ENCODE results near the gene TTC13. TPM values are rescaled to one million over a fixed set of nuclear protein-coding genes. Genes with fewer than 3 reads are reported as not detected.

Gene TTC13
- total and polyA plus RNA-seq, 2 of the 13 experiments (the other 11 are each of a cell fraction or from before 2014, with no cell fraction given): 5.8 to 15.9 TPM

DNA sequence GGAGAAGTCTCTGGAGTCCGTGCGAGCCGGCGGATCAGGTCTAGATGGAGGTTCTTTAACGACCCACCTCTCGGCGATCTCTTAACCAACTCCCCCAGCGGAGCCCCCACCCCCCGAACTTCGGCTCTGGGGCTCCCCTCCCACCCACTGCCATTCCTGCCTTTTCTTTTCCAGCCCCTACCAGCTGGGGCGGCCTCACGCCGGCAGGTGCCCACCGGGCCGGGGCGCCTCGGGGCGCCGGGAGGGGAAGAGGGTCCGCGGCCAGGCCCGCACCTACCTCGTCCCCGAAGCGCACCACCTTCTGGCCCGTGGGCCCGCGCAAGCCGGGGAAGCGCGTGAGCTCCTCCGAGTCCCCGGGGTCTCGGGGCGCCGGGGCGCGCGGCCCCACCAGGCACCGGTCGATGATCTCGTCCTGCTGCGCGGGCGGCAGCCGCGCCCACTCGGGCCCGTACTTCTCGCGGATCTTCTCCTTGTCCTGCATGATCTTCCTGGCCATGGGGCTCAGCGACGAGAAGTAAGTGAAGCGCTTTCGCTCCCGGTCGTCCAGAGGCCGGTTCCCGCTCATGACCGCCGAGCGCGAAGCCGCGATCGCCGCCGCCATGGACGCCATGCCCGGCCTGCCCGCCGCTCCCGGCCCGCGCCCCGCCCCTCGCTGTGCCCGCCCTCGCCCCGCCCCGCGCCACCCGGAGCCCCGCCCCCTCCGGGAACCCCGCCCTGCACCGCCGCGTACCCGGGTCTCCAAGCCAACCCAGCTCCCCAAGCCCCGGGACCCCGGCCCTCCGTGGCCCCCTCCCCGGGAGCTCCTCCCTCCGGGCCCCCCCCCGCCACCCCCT is 110.5 kb downstream of the TTC13 start, which contains the start of gene C1orf198 (continued):
- TF ChIP-seq, protein P1, sequence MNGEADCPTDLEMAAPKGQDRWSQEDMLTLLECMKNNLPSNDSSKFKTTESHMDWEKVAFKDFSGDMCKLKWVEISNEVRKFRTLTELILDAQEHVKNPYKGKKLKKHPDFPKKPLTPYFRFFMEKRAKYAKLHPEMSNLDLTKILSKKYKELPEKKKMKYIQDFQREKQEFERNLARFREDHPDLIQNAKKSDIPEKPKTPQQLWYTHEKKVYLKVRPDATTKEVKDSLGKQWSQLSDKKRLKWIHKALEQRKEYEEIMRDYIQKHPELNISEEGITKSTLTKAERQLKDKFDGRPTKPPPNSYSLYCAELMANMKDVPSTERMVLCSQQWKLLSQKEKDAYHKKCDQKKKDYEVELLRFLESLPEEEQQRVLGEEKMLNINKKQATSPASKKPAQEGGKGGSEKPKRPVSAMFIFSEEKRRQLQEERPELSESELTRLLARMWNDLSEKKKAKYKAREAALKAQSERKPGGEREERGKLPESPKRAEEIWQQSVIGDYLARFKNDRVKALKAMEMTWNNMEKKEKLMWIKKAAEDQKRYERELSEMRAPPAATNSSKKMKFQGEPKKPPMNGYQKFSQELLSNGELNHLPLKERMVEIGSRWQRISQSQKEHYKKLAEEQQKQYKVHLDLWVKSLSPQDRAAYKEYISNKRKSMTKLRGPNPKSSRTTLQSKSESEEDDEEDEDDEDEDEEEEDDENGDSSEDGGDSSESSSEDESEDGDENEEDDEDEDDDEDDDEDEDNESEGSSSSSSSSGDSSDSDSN (CRISPR knock-in tag; IDR thresholded peaks at IDR 0.05): peak; percentile 59; the same call in 1 of the 2 replicates
- TF ChIP-seq, protein P2, sequence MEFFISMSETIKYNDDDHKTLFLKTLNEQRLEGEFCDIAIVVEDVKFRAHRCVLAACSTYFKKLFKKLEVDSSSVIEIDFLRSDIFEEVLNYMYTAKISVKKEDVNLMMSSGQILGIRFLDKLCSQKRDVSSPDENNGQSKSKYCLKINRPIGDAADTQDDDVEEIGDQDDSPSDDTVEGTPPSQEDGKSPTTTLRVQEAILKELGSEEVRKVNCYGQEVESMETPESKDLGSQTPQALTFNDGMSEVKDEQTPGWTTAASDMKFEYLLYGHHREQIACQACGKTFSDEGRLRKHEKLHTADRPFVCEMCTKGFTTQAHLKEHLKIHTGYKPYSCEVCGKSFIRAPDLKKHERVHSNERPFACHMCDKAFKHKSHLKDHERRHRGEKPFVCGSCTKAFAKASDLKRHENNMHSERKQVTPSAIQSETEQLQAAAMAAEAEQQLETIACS (CRISPR knock-in tag; IDR thresholded peaks at IDR 0.05): peak; percentile 12; the same call in 1 of the 2 replicates
- TF ChIP-seq SUZ12 (IDR thresholded peaks at IDR 0.05; ENCODE audit: low read depth, low read length) (no peak), RBAK (CRISPR knock-in tag; IDR thresholded peaks at IDR 0.05) (no peak), STAG1 (CRISPR knock-in tag; IDR thresholded peaks at IDR 0.05) (0 out of 2 replicates have a peak, but pooled peaks have one; percentile 8)

DNA sequence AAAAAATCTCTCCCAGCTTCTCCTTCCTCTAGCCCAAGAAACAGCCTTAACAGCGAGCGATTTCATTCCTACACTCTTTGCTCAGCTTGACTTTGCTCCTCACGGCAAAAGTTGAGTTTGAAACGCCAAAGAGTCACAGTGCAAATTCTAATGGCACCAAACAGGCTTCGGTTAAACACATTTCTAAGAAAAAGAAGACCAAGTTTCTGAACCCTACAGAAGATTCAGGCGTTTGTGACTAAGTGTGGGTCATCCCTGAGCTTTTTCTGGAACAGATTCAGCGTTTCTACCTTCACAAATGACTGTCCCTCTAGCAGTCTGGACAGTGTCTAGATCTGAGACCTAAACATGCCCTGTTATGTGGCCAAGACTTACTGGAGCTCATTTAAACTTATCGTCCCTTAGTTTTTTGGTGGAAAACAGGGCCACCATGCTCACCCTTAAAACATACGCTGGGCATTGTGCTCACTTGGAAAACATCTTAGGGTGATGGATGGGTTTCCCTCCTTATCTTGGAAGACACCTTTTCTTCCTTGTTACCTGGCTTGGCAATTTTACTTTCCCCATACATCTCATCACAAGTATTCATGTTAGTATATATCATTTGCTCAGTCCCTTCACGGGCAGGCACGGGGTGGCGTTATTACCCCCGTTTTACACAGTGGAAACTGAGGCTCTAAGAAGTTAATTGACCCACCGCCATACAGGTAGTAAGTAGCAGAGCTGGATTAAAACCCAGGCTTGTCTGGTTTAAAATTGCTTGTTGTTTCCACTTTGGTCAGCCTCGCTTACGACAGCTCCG is 111.4 kb downstream of the TTC13 start:
- Histone ChIP-seq H4K20me1 (ENCODE audit: insufficient read depth, low read length) (no peaks in the 10 kb centered on the region), H3K79me2 (ENCODE audit: insufficient read depth, low read length) (peaks cover 17% of the 10 kb centered on the region), H3K36me3 (replicated peaks in 1 of 2; ENCODE audit: control insufficient read depth in 1 of 2, insufficient read depth in 2 of 2, low read length in 2 of 2) (no peaks in the 10 kb centered on the region; a peak in 3 of 5 replicates), H3K27ac (ENCODE audit: extremely low read length, insufficient read depth, low read length) (peak overlapping the region; percentile 64), H3K4me3 (replicated peaks in 1 of 3; ENCODE audit: insufficient read depth in 1 of 3, low read depth in 2 of 3, low read length in 3 of 3) (peak overlapping the region; percentile 87 to 93 (median 92)), H3K27me3 (ENCODE audit: control insufficient read depth in 1 of 2, insufficient read depth in 2 of 2, low read length in 2 of 2) (no peaks in the 10 kb centered on the region), H3K9me3 (ENCODE audit: low read length) (no peaks in the 10 kb centered on the region), H3K4me2 (ENCODE audit: low read depth, low read length) (peak overlapping the region; percentile 95), H2AFZ (ENCODE audit: low read length) (no peak overlapping the region), H3K4me1 (ENCODE audit: insufficient read depth, low read length) (peaks cover 66% of the 10 kb centered on the region), H3K9ac (ENCODE audit: insufficient read depth, low read depth, low read length) (peak overlapping the region; percentile 91)
- WGBS (ENCODE audit: low lambda C conversion rate): 9% methylated on average over 17 of the region's 17 CpGs
- no peak for DNase-seq (ENCODE audit: low spot score)
- in situ Hi-C loops (cut with HindIII; ENCODE audit: extremely low pct_ligation_motif_present, low pct_unique_long_range_greater_than_20kb) (no loop called here), intact Hi-C loops (cut with micrococcal nuclease; ENCODE audit: unreplicated experiment) (loop anchor here (2.0 kb wide), 1 partner anchor 111 kb away; the partner anchor contains the start of genes ARV1 and TTC13)
- ATAC-seq: 0 out of 3 replicates have a peak, but pooled peaks have one; percentile 8
- POLR2A ChIA-PET: interaction anchor here (1.0 to 1.6 kb wide), 5 partner anchors 12 to 225 kb away, joined by 3 to 8 read pairs (median 4); partner anchors contain the start of genes COG2 and TTC13
- BruUV-seq (replicated peaks): TSS peak; percentile 72
- TF ChIP-seq ZNF460 (CRISPR knock-in tag; IDR thresholded peaks at IDR 0.05; ENCODE audit: borderline replicate concordance): no peak
- TF ChIP-seq, protein P3, sequence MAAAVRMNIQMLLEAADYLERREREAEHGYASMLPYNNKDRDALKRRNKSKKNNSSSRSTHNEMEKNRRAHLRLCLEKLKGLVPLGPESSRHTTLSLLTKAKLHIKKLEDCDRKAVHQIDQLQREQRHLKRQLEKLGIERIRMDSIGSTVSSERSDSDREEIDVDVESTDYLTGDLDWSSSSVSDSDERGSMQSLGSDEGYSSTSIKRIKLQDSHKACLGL (CRISPR knock-in tag; IDR thresholded peaks at IDR 0.05): no peak
- no peak for TF ChIP-seq ZNF333 (CRISPR knock-in tag; IDR thresholded peaks at IDR 0.05; ENCODE audit: borderline replicate concordance)
- TF ChIP-seq ZKSCAN8 (CRISPR knock-in tag; IDR thresholded peaks at IDR 0.05; ENCODE audit: borderline replicate concordance): no peak
- TF ChIP-seq, protein P4, sequence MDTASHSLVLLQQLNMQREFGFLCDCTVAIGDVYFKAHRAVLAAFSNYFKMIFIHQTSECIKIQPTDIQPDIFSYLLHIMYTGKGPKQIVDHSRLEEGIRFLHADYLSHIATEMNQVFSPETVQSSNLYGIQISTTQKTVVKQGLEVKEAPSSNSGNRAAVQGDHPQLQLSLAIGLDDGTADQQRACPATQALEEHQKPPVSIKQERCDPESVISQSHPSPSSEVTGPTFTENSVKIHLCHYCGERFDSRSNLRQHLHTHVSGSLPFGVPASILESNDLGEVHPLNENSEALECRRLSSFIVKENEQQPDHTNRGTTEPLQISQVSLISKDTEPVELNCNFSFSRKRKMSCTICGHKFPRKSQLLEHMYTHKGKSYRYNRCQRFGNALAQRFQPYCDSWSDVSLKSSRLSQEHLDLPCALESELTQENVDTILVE (CRISPR knock-in tag; IDR thresholded peaks at IDR 0.05): 0 out of 2 replicates have a peak, but pooled peaks have one; percentile 15
- TF ChIP-seq, protein P5, sequence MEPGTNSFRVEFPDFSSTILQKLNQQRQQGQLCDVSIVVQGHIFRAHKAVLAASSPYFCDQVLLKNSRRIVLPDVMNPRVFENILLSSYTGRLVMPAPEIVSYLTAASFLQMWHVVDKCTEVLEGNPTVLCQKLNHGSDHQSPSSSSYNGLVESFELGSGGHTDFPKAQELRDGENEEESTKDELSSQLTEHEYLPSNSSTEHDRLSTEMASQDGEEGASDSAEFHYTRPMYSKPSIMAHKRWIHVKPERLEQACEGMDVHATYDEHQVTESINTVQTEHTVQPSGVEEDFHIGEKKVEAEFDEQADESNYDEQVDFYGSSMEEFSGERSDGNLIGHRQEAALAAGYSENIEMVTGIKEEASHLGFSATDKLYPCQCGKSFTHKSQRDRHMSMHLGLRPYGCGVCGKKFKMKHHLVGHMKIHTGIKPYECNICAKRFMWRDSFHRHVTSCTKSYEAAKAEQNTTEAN (CRISPR knock-in tag; conservative IDR thresholded peaks at IDR 0.05): no peak
- TF ChIP-seq SRSF1 (optimal IDR thresholded peaks at IDR 0.05; ENCODE audit: low read depth, low read length): no peak
- CTCF ChIA-PET (ENCODE audit: low intra/inter-chr PET ratio, low total read pairs): no interaction called here
- FAIRE-seq: no peak
